ENCODE data around the gene ALDH16A1. TPM values are rescaled to one million over a fixed set of nuclear protein-coding genes. Genes with fewer than 3 reads are reported as not detected.

ALDH16A1 gene
- polyA plus RNA-seq, 1 donor (not counting 4 experiments of a cell fraction or from before 2014, with no cell fraction given) = 7.1 TPM

DNA sequence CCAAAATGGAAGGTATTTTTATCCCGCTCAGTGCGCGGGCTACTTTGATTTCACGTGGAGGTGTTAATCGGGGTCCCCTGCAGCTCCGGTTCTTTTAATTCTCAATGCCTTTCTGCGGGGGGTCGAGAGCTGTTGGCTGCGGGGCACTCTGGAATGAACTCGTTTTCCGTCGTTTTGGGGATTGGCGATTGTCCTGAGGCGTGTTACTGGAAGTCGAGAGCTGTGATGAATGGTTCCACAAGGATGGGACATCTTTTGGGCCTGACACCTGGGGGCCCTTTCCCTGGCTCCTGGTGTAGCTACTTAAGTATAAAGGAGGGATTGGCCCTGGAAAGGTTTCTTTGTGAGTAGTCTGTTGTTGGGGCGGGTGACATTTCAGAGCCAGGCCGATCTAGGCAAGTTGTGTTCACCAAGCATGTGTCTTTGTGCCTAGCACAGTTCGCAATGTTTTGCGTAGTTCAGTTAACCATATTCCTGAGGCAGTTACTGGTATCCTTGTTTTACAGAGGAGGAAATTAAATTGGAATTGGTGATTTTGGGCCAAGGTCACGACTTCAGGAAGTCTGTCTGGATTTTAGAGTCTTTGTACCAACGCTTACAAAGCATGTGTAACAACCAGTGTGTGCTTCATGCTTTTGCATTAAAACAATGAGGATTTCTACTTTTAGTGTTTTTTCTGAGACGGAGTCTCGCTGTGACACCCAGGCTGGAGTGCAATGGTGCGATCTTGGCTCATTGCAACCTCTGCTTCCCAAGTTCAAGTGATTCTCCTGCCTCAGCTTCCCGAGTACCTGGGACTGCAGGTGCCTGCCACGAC is 35.2 kb downstream of the ALDH16A1 start:
- Histone ChIP-seq H3K4me3 (ENCODE audit: control insufficient read depth in 2 of 3, extremely low read depth in 1 of 3, insufficient read depth in 2 of 3, low read depth in 1 of 3, low read length in 3 of 3) (peak overlapping the region; percentile 90 to 100 (median 95)), H3K4me2 (ENCODE audit: control insufficient read depth, extremely low read depth, insufficient read depth, low read depth, low read length) (peak overlapping the region; percentile 86), H3K9me3 (ENCODE audit: control insufficient read depth, low read depth, low read length) (no peaks in the 10 kb centered on the region), H3K36me3 (ENCODE audit: control insufficient read depth in 2 of 2, extremely low read depth in 1 of 2, insufficient read depth in 2 of 2, low read length in 2 of 2) (peaks cover 26 to 48% of the 10 kb centered on the region in 2 experiments), H3K9ac (ENCODE audit: control insufficient read depth, extremely low read depth, insufficient read depth, low read length) (peak overlapping the region; percentile 100), H3K27me3 (ENCODE audit: control insufficient read depth, extremely low read depth, insufficient read depth, low read length) (no peaks in the 10 kb centered on the region), H2AFZ (ENCODE audit: control insufficient read depth, low read length) (no peak overlapping the region), H3K79me2 (ENCODE audit: control insufficient read depth, insufficient read depth, low read length) (peaks cover 37% of the 10 kb centered on the region), H3K4me1 (ENCODE audit: control insufficient read depth, extremely low read depth, insufficient read depth, low read length) (peaks cover 9% of the 10 kb centered on the region), H3K27ac (ENCODE audit: control insufficient read depth, insufficient read depth, low read length) (peak overlapping the region; percentile 99), H3K9me1 (ENCODE audit: control insufficient read depth, extremely low read depth, insufficient read depth, low read length) (no peaks in the 10 kb centered on the region), H4K20me1 (ENCODE audit: control insufficient read depth, extremely low read depth, insufficient read depth, low read length) (peaks cover 25% of the 10 kb centered on the region)
- TF ChIP-seq, protein P1, sequence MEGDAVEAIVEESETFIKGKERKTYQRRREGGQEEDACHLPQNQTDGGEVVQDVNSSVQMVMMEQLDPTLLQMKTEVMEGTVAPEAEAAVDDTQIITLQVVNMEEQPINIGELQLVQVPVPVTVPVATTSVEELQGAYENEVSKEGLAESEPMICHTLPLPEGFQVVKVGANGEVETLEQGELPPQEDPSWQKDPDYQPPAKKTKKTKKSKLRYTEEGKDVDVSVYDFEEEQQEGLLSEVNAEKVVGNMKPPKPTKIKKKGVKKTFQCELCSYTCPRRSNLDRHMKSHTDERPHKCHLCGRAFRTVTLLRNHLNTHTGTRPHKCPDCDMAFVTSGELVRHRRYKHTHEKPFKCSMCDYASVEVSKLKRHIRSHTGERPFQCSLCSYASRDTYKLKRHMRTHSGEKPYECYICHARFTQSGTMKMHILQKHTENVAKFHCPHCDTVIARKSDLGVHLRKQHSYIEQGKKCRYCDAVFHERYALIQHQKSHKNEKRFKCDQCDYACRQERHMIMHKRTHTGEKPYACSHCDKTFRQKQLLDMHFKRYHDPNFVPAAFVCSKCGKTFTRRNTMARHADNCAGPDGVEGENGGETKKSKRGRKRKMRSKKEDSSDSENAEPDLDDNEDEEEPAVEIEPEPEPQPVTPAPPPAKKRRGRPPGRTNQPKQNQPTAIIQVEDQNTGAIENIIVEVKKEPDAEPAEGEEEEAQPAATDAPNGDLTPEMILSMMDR (optimal IDR thresholded peaks at IDR 0.05 in 1 of 3, IDR thresholded peaks at IDR 0.05 in 1 of 3, conservative IDR thresholded peaks at IDR 0.05 in 1 of 3; ENCODE audit: extremely low read depth in 1 of 3, insufficient read depth in 2 of 3, low read length in 3 of 3) = no peak
- TF ChIP-seq EZH2 (IDR thresholded peaks at IDR 0.05; ENCODE audit: low read length) = no peak
- no peak for FAIRE-seq
- dilution Hi-C loops (cut with MboI; ENCODE audit: extremely low pct_ligation_motif_present, low sequenced_read_pairs) = no loop called here
- DNase-seq (ENCODE audit: low read depth, low spot score) = no peak

DNA sequence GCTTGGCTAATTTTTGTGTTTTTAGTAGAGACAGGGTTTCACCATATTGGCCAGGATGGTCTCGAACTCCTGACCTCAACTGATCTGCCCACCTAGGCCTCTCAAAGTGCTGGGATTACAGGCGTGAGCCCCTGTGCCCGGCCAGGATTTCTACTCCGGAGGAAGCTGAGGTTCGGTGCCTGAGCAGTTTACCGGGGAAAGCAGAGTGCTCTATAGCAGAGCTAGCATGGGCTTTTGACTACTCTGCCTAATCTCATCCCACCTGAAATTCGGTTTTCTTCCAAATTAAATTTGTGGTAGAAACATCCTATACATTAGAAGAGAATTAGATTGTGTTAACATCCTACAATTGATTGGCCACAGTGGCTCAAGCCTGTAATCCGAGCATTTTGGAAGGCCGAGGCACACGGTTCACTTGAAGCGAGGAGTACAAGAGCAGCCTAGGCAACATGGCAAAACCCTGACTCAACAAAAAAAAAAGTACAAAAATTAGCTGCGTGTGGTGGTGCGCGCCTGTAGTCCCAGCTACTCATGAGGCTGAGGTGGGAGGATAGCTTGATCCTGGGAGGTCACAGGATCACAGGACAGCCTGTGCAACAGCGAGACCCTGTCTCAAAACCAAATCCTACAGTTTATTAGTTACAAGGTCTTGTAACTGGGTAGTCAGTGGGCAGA is 36.0 kb downstream of the ALDH16A1 start:
- Histone ChIP-seq H3K9me1 (ENCODE audit: control insufficient read depth, extremely low read depth, insufficient read depth, low read length) (no peaks in the 10 kb centered on the region), H3K4me2 (ENCODE audit: control insufficient read depth, extremely low read depth, insufficient read depth, low read depth, low read length) (peak overlapping the region; percentile 86), H3K4me3 (ENCODE audit: control insufficient read depth in 2 of 3, extremely low read depth in 1 of 3, insufficient read depth in 2 of 3, low read depth in 1 of 3, low read length in 3 of 3) (peak overlapping the region; percentile 90 to 100 (median 95)), H3K9ac (ENCODE audit: control insufficient read depth, extremely low read depth, insufficient read depth, low read length) (peak overlapping the region; percentile 100), H3K79me2 (ENCODE audit: control insufficient read depth, insufficient read depth, low read length) (peaks cover 37% of the 10 kb centered on the region), H3K36me3 (ENCODE audit: control insufficient read depth in 2 of 2, extremely low read depth in 1 of 2, insufficient read depth in 2 of 2, low read length in 2 of 2) (peaks cover 26 to 48% of the 10 kb centered on the region in 2 experiments), H3K27me3 (ENCODE audit: control insufficient read depth, extremely low read depth, insufficient read depth, low read length) (no peaks in the 10 kb centered on the region), H2AFZ (ENCODE audit: control insufficient read depth, low read length) (no peak overlapping the region), H4K20me1 (ENCODE audit: control insufficient read depth, extremely low read depth, insufficient read depth, low read length) (peaks cover 25% of the 10 kb centered on the region), H3K27ac (ENCODE audit: control insufficient read depth, insufficient read depth, low read length) (peak overlapping the region; percentile 99), H3K4me1 (ENCODE audit: control insufficient read depth, extremely low read depth, insufficient read depth, low read length) (peaks cover 9% of the 10 kb centered on the region), H3K9me3 (ENCODE audit: control insufficient read depth, low read depth, low read length) (no peaks in the 10 kb centered on the region)
- FAIRE-seq = no peak
- no peak for DNase-seq (ENCODE audit: low read depth, low spot score)
- dilution Hi-C loops (cut with MboI; ENCODE audit: extremely low pct_ligation_motif_present, low sequenced_read_pairs) = no loop called here
- TF ChIP-seq EZH2 (IDR thresholded peaks at IDR 0.05; ENCODE audit: low read length) = no peak
- TF ChIP-seq, protein P1 (optimal IDR thresholded peaks at IDR 0.05 in 1 of 3, IDR thresholded peaks at IDR 0.05 in 1 of 3, conservative IDR thresholded peaks at IDR 0.05 in 1 of 3; ENCODE audit: extremely low read depth in 1 of 3, insufficient read depth in 2 of 3, low read length in 3 of 3) = no peak
